Testis (tissue), 3 donors: Measurements from ENCODE around the gene FOXN4. TPM values are rescaled to one million over a fixed set of nuclear protein-coding genes. Genes with fewer than 3 reads are reported as not detected.

ENCODE experiments used
- DNase-seq: peaks from one replicate; pipeline ENCODE4 v3.0.0-alpha.2; 2019
- H3K27ac ChIP-seq, 2 donors: fragments of 200-600 bp; sonication (generic); one replicate each; pipeline ENCODE4 v1.5.1; 2019
- H3K27me3 ChIP-seq: fragments of 200-600 bp; sonication (generic); one replicate; pipeline ENCODE4 v1.5.1; 2019
- H3K36me3 ChIP-seq: fragments of 200-600 bp; sonication (generic); one replicate; pipeline ENCODE4 v1.5.1; 2017; ENCODE audit warnings: low read depth; ENCODE audit errors: missing control alignments
- H3K4me1 ChIP-seq: fragments of 200-600 bp; sonication (generic); one replicate; pipeline ENCODE4 v1.5.1; 2019
- H3K4me3 ChIP-seq, 2 donors: fragments of 200-600 bp; sonication (generic); one replicate each; pipeline ENCODE4 v1.5.1; 2017 to 2019
- H3K9me3 ChIP-seq: fragments of 200-600 bp; sonication (generic); one replicate; pipeline ENCODE4 v1.5.1; 2017
- CTCF ChIP-seq, 3 experiments: fragments of 450-650 bp in 2 of 3; fragments of 200-600 bp in 1 of 3; sonication (generic) in 1 of 3; IDR thresholded peaks; one replicate each; pipeline ENCODE4 v1.5.1; 2016 to 2019; ENCODE audit warnings: antibody characterized with exemption in 3 of 3, mild to moderate bottlenecking in 2 of 3, moderate library complexity in 1 of 3
- POLR2A ChIP-seq: fragments of 450-650 bp; IDR thresholded peaks from one replicate; pipeline ENCODE4 v1.6.1; 2017; ENCODE audit warnings: antibody characterized with exemption, mild to moderate bottlenecking, moderate library complexity
- WGBS, 2 donors: methylation state at CpG; one replicate each; pipeline ENCODE4 v1.1.5; 2018; 5-methylcytosine and 5-hydroxymethylcytosine counted together
- intact Hi-C: fragments of 100-400 bp; cut with DNase I; formaldehyde crosslinking; loops from one replicate; pipeline ENCODE4 v1.15.1; 2023; ENCODE audit warnings: low total_unique reads
- polyA plus RNA-seq: library from polyadenylated mRNA; stranded (reverse); fragments of 350-450 nt; fragmentation: Illumina TruSeq; extraction: RNeasy Lipid Tissue Mini Kit (QIAGEN cat#74804); gene quantifications from one replicate; pipeline ENCODE4 v1.2.3, GENCODE V29; 2014; ENCODE audit warnings: low read depth, low replicate concordance; ENCODE audit not compliant: insufficient read depth
- total RNA-seq, 2 donors: library from RNA; depleted of rRNA; stranded (reverse); fragments of >200 nt; gene quantifications; one replicate each; pipeline ENCODE4 v1.2.3, GENCODE V29; 2016

The FOXN4 gene
- total and polyA plus RNA-seq, 3 donors from 2014 or later, result 7.8 to 17.1 (median 9.0) TPM

DNA sequence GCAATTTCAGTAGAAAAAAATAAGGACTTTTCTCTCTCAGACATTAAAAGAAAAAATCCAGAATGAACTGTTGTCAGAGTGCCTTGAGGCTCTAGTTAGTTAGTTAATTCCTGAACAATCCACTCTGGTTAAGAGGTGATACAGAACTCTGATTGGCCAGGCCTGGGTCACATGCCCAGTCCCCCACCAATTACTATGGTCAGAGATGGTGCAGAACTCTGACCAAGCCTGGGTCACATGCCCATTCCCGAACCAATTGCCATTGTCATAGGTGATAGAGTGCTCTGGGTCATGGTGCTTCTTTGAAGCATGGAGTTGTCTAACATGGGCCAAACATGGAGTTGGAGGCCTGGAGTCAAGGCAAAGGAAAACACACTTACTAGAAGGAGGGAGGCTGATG, 27.5 kb upstream of the FOXN4 start:
- H3K27me3 ChIP-seq, result no peaks in the 10 kb centered on the region
- no peak overlapping the region for H3K27ac ChIP-seq
- TF ChIP-seq POLR2A (no peak), CTCF (IDR thresholded peaks at IDR 0.05) (no peak)
- no peak for DNase-seq
- H3K4me1 ChIP-seq, result peaks cover 7% of the 10 kb centered on the region
- 82 to 96% methylated on average over 1 of the region's 1 CpG for WGBS, 2 donors
- intact Hi-C loops, result no loop called here
- H3K4me3 ChIP-seq, result no peak overlapping the region
- no peaks in the 10 kb centered on the region for H3K9me3 ChIP-seq
- H3K36me3 ChIP-seq, result no peaks in the 10 kb centered on the region

- no peak overlapping the region for H3K27ac ChIP-seq
Measured at GRCh38 chr12:109334887-109335286, 25.8 kb upstream of the FOXN4 start.

GRCh38 chr12:109331301-109331952, 22.3 kb upstream of the FOXN4 start:
- intact Hi-C loops, result no loop called here
- no peak overlapping the region for H3K4me3 ChIP-seq
- TF ChIP-seq POLR2A (no peak), CTCF (IDR thresholded peaks at IDR 0.05) (no peak)
- H3K9me3 ChIP-seq, result no peaks in the 10 kb centered on the region
- WGBS, 2 donors, result 39 to 55% methylated on average over 7 of the region's 7 CpGs
- H3K27me3 ChIP-seq, result no peaks in the 10 kb centered on the region
- peaks cover 16% of the 10 kb centered on the region for H3K4me1 ChIP-seq
- no peak for DNase-seq
- no peaks in the 10 kb centered on the region for H3K36me3 ChIP-seq
- no peak overlapping the region for H3K27ac ChIP-seq

More at GRCh38 chr12:109334887-109335286, 25.8 kb upstream of the FOXN4 start:
- WGBS, 2 donors, result 96 to 100% methylated on average over 2 of the region's 2 CpGs
- no peaks in the 10 kb centered on the region for H3K36me3 ChIP-seq
- intact Hi-C loops, result no loop called here
- no peaks in the 10 kb centered on the region for H3K27me3 ChIP-seq
- H3K9me3 ChIP-seq, result no peaks in the 10 kb centered on the region
- TF ChIP-seq CTCF (IDR thresholded peaks at IDR 0.05), result no peak
- no peak for TF ChIP-seq POLR2A
- H3K4me1 ChIP-seq, result peaks cover 11% of the 10 kb centered on the region
- no peak overlapping the region for H3K4me3 ChIP-seq
- no peak for DNase-seq

GRCh38 chr12:109330282-109331230, 21.5 kb upstream of the FOXN4 start:
- 77% methylated on average over 16 of the region's 16 CpGs for WGBS, 2 donors
- H3K4me3 ChIP-seq, result no peak overlapping the region
- H3K27ac ChIP-seq, result no peak overlapping the region
- TF ChIP-seq POLR2A (no peak), CTCF (IDR thresholded peaks at IDR 0.05) (no peak)
- H3K36me3 ChIP-seq, result no peaks in the 10 kb centered on the region
- no peaks in the 10 kb centered on the region for H3K27me3 ChIP-seq
- H3K9me3 ChIP-seq, result no peaks in the 10 kb centered on the region
- peaks cover 16% of the 10 kb centered on the region for H3K4me1 ChIP-seq
- intact Hi-C loops, result no loop called here
- DNase-seq, result no peak
